CD14-positive monocyte (primary cell): ENCODE measurements around the gene KRT72. TPM values are rescaled to one million over a fixed set of nuclear protein-coding genes. Genes with fewer than 3 reads are reported as not detected.

Source experiments
- DNase-seq, 3 donors: peaks; one replicate each; pipeline ENCODE4 v3.0.0-alpha.2; 2011 to 2022
- H2AFZ ChIP-seq: 2 replicates; pipeline ENCODE4 v1.6.0; 2012; ENCODE audit warnings: mild to moderate bottlenecking, low read depth, low read length, inconsistent platforms; ENCODE audit not compliant: insufficient read depth, poor library complexity, severe bottlenecking
- H3K27ac ChIP-seq, 2 donors: 1 replicate in 1 of 2; 2 replicates in 1 of 2; pipeline ENCODE4 v1.5.1; 2012 to 2013; ENCODE audit warnings: low read length in 2 of 2, control low read depth in 1 of 2, inconsistent platforms in 1 of 2, low read depth in 1 of 2, mild to moderate bottlenecking in 1 of 2
- H3K27me3 ChIP-seq, 2 donors: one replicate each; pipeline versions ENCODE4 v1.6.0 to v1.6.1; 2011 to 2013; ENCODE audit warnings: low read length in 2 of 2; ENCODE audit not compliant: control insufficient read depth in 2 of 2, insufficient read depth in 2 of 2
- H3K36me3 ChIP-seq, 2 donors: replicated peaks in 1 of 2; 1 replicate in 1 of 2; 2 replicates in 1 of 2; pipeline versions ENCODE4 v1.5.1 to v1.6.1; 2012 to 2013; ENCODE audit warnings: low read length in 2 of 2, control low read depth in 1 of 2, inconsistent platforms in 1 of 2, mild to moderate bottlenecking in 1 of 2; ENCODE audit not compliant: insufficient read depth in 2 of 2, control insufficient read depth in 1 of 2
- H3K4me1 ChIP-seq, 2 donors: 1 replicate in 1 of 2; 2 replicates in 1 of 2; pipeline versions ENCODE4 v1.5.1 to v1.6.1; 2012 to 2013; ENCODE audit warnings: low read length in 2 of 2, control low read depth in 1 of 2, inconsistent platforms in 1 of 2, mild to moderate bottlenecking in 1 of 2, moderate library complexity in 1 of 2; ENCODE audit not compliant: insufficient read depth in 2 of 2, control insufficient read depth in 1 of 2
- H3K4me2 ChIP-seq: replicated peaks from 2 replicates; pipeline ENCODE3; 2012; ENCODE audit warnings: low read length, moderate library complexity, mild to moderate bottlenecking; ENCODE audit not compliant: poor library complexity, severe bottlenecking; ENCODE audit errors: extremely low read depth
- H3K4me3 ChIP-seq, 3 experiments: fragments of 200-600 bp in 1 of 3; sonication (generic) in 1 of 3; replicated peaks in 1 of 3; 1 replicate in 2 of 3; 2 replicates in 1 of 3; pipeline ENCODE4 v1.5.1; 2011 to 2013; ENCODE audit warnings: low read length in 3 of 3, mild to moderate bottlenecking in 3 of 3, control low read depth in 2 of 3, low read depth in 2 of 3, inconsistent platforms in 1 of 3, moderate library complexity in 1 of 3
- H3K79me2 ChIP-seq: 2 replicates; pipeline ENCODE4 v1.6.0; 2012; ENCODE audit warnings: mild to moderate bottlenecking, control low read depth, inconsistent platforms, low read length, moderate library complexity; ENCODE audit not compliant: insufficient read depth
- H3K9ac ChIP-seq: 2 replicates; pipeline ENCODE4 v1.6.0; 2017; ENCODE audit warnings: low read length, mild to moderate bottlenecking; ENCODE audit not compliant: insufficient read depth, poor library complexity, severe bottlenecking
- H3K9me3 ChIP-seq, 2 donors: replicated peaks in 1 of 2; 1 replicate in 1 of 2; 2 replicates in 1 of 2; pipeline versions ENCODE4 v1.5.1 to v1.6.1; 2012 to 2013; ENCODE audit warnings: low read length in 2 of 2, control low read depth in 1 of 2; ENCODE audit not compliant: control insufficient read depth in 1 of 2, insufficient read depth in 1 of 2
- H4K20me1 ChIP-seq: 2 replicates; pipeline ENCODE4 v1.6.0; 2012; ENCODE audit warnings: mild to moderate bottlenecking, low read length, control low read depth, moderate library complexity; ENCODE audit not compliant: insufficient read depth
- H3K27ac Mint-ChIP-seq, 7 donors: one replicate each; pipeline ENCODE4 v1.8.0; 2020; ENCODE audit warnings: mild to moderate bottlenecking in 7 of 7, mixed read lengths in 7 of 7, moderate library complexity in 6 of 7, inconsistent platforms in 2 of 7
- H3K27me3 Mint-ChIP-seq, 3 donors: one replicate each; pipeline ENCODE4 v1.8.0; 2021 to 2022; ENCODE audit warnings: low read depth in 3 of 3, mild to moderate bottlenecking in 3 of 3, mixed read lengths in 3 of 3, moderate library complexity in 3 of 3, inconsistent platforms in 1 of 3
- H3K36me3 Mint-ChIP-seq, 2 donors: one replicate each; pipeline ENCODE4 v1.8.0; 2020; ENCODE audit warnings: mixed read lengths in 2 of 2, inconsistent platforms in 1 of 2, mild to moderate bottlenecking in 1 of 2
- H3K4me1 Mint-ChIP-seq: one replicate; pipeline ENCODE4 v1.8.0; 2020; ENCODE audit warnings: mild to moderate bottlenecking, mixed read lengths
- H3K4me3 Mint-ChIP-seq, 2 donors: one replicate each; pipeline ENCODE4 v1.8.0; 2020; ENCODE audit warnings: mild to moderate bottlenecking in 2 of 2, mixed read lengths in 2 of 2, moderate library complexity in 1 of 2
- H3K9me3 Mint-ChIP-seq, 7 donors: one replicate each; pipeline ENCODE4 v1.8.0; 2020 to 2022; ENCODE audit warnings: mixed read lengths in 7 of 7, mild to moderate bottlenecking in 6 of 7, moderate library complexity in 6 of 7, inconsistent platforms in 2 of 7
- CTCF ChIP-seq: fragments of 200-600 bp; IDR thresholded peaks from one replicate; pipeline ENCODE4 v1.8.0; 2022; ENCODE audit warnings: antibody characterized with exemption, mild to moderate bottlenecking
- WGBS: methylation state at CpG from one replicate; pipeline ENCODE4 v1.1.5; 2013; ENCODE audit warnings: missing lambda C conversion rate; ENCODE audit not compliant: insufficient coverage; 5-methylcytosine and 5-hydroxymethylcytosine counted together
- intact Hi-C, 2 donors: fragments of 100-400 bp; cut with micrococcal nuclease; formaldehyde crosslinking; loops; one replicate each; pipeline versions ENCODE4 v1.15.0 to v1.15.1; 2023
- polyA plus RNA-seq, 3 donors: library from polyadenylated mRNA; depleted of rRNA in 1 of 3; unstranded in 2 of 3; stranded (reverse) in 1 of 3; fragments of 300-500 nt in 2 of 3; fragments of >200 nt in 1 of 3; fragmentation: Illumina TruSeq in 2 of 3; gene quantifications; 1 replicate in 2 of 3; 2 replicates in 1 of 3; pipeline ENCODE4 v1.2.3, GENCODE V29; 2012 to 2021

Gene KRT72
- polyA plus RNA-seq, 3 donors = not detected

- TF ChIP-seq CTCF = no peak
- H3K9me3 ChIP-seq = no peaks in the 10 kb centered on the region
- no peaks in the 10 kb centered on the region for H4K20me1 ChIP-seq
- H3K36me3 ChIP-seq = no peaks in the 10 kb centered on the region
- Mint-ChIP-seq H3K4me3 (no peak overlapping the region), H3K36me3 (no peaks in the 10 kb centered on the region), H3K27ac (no peak overlapping the region), H3K4me1 (peaks cover 4% of the 10 kb centered on the region), H3K27me3 (peaks cover 2 to 10% (median 3%) of the 10 kb centered on the region in 3 donors), H3K9me3 (peaks cover 0 to 3% (median 0%) of the 10 kb centered on the region in 7 donors)
- no peaks in the 10 kb centered on the region for H3K27me3 ChIP-seq
- H2AFZ ChIP-seq = no peak overlapping the region
- WGBS = 82% methylated on average over 1 of the region's 2 CpGs
- no peak overlapping the region for H3K9ac ChIP-seq
- H3K4me1 ChIP-seq = no peaks in the 10 kb centered on the region
- intact Hi-C loops = no loop called here
- H3K27ac ChIP-seq = no peak overlapping the region
- H3K4me2 ChIP-seq = no peak overlapping the region
- no peak for DNase-seq
- H3K79me2 ChIP-seq = no peaks in the 10 kb centered on the region
- no peak overlapping the region for H3K4me3 ChIP-seq
These were observed 26.3 kb upstream of the KRT72 start for GRCh38 chr12:52627395-52628110.

GRCh38 chr12:52622349-52622748 lies 21.1 kb upstream of the KRT72 start:
- Histone ChIP-seq H3K4me3 (no peak overlapping the region), H3K27me3 (no peaks in the 10 kb centered on the region), H3K9me3 (no peaks in the 10 kb centered on the region), H3K36me3 (no peaks in the 10 kb centered on the region), H3K27ac (no peak overlapping the region), H3K79me2 (no peaks in the 10 kb centered on the region), H3K4me1 (no peaks in the 10 kb centered on the region), H4K20me1 (no peaks in the 10 kb centered on the region), H2AFZ (no peak overlapping the region), H3K9ac (no peak overlapping the region), H3K4me2 (no peak overlapping the region)
- Mint-ChIP-seq H3K36me3 (no peaks in the 10 kb centered on the region), H3K27me3 (peaks cover 2 to 5% (median 3%) of the 10 kb centered on the region in 3 donors), H3K27ac (no peak overlapping the region), H3K4me3 (no peak overlapping the region), H3K9me3 (peaks cover 0 to 3% (median 0%) of the 10 kb centered on the region in 7 donors), H3K4me1 (no peaks in the 10 kb centered on the region)
- WGBS = no CpG with 5 or more reads among the region's 5 CpGs
- DNase-seq = no peak
- intact Hi-C loops = no loop called here
- no peak for TF ChIP-seq CTCF
